IgD-negative memory B cell (primary cell): Measurements from ENCODE around the gene ACBD3. TPM values are rescaled to one million over a fixed set of nuclear protein-coding genes. Genes with fewer than 3 reads are reported as not detected.

Source experiments
- H3K27ac Mint-ChIP-seq, 3 donors: one replicate each; pipeline ENCODE4 v1.8.0; 2020 to 2022; ENCODE audit warnings: mild to moderate bottlenecking in 3 of 3, mixed read lengths in 3 of 3, moderate library complexity in 1 of 3
- H3K27me3 Mint-ChIP-seq: one replicate; pipeline ENCODE4 v1.8.0; 2021; ENCODE audit warnings: mixed read lengths
- H3K36me3 Mint-ChIP-seq: one replicate; pipeline ENCODE4 v1.8.0; 2020; ENCODE audit warnings: mild to moderate bottlenecking, mixed read lengths
- H3K4me1 Mint-ChIP-seq, 3 donors: one replicate each; pipeline ENCODE4 v1.8.0; 2020 to 2022; ENCODE audit warnings: mixed read lengths in 3 of 3, mild to moderate bottlenecking in 1 of 3
- H3K4me3 Mint-ChIP-seq, 4 donors: one replicate each; pipeline ENCODE4 v1.8.0; 2020 to 2022; ENCODE audit warnings: mild to moderate bottlenecking in 4 of 4, mixed read lengths in 4 of 4, moderate library complexity in 3 of 4
- H3K9me3 Mint-ChIP-seq, 3 donors: one replicate each; pipeline ENCODE4 v1.8.0; 2020 to 2021; ENCODE audit warnings: mixed read lengths in 3 of 3, mild to moderate bottlenecking in 1 of 3
- polyA plus RNA-seq: library from polyadenylated mRNA; unstranded; fragments of 300-500 nt; fragmentation: Illumina TruSeq; gene quantifications from one replicate; pipeline ENCODE4 v1.2.3, GENCODE V29; 2021

Gene ACBD3
- polyA plus RNA-seq, 1 donor from 2014 or later, result 41.3 TPM

- no peaks in the 10 kb centered on the region for H3K9me3 Mint-ChIP-seq
- no peak overlapping the region for H3K4me3 Mint-ChIP-seq
- peaks cover 33 to 43% (median 42%) of the 10 kb centered on the region in 3 donors for H3K4me1 Mint-ChIP-seq
- H3K27me3 Mint-ChIP-seq, result no peaks in the 10 kb centered on the region
- H3K36me3 Mint-ChIP-seq, result peaks cover 10% of the 10 kb centered on the region
- no peak overlapping the region for H3K27ac Mint-ChIP-seq
Measured at GRCh38 chr1:226176870-226177269, 9.7 kb downstream of the ACBD3 start.

DNA sequence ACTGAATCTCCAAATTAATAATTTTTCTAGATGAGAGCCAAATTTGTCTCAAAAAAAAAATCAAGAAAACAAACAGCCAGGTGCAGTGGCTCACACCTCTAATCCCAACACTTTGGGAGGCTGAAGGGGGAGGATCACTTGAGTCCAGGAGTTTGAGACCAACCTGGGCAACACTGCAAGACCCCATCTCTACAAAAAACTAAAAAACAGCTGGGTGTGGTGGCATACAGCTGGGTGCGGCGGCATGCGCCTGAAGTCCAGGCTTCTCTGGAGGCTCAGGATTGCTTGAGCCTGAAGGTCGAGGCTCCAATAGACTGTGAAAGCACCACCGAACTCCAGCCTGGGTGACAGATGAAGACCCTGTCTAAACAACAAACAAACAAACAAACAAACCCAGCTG, 14.0 kb downstream of the ACBD3 start:
- peak overlapping the region in 1 of 4 donors; percentile 28 for H3K4me3 Mint-ChIP-seq
- H3K27me3 Mint-ChIP-seq, result no peaks in the 10 kb centered on the region
- peaks cover 23 to 37% (median 25%) of the 10 kb centered on the region in 3 donors for H3K4me1 Mint-ChIP-seq
- peaks cover 11% of the 10 kb centered on the region for H3K36me3 Mint-ChIP-seq
- H3K9me3 Mint-ChIP-seq, result no peaks in the 10 kb centered on the region
- peak overlapping the region in 1 of 3 donors; percentile 62 for H3K27ac Mint-ChIP-seq

DNA sequence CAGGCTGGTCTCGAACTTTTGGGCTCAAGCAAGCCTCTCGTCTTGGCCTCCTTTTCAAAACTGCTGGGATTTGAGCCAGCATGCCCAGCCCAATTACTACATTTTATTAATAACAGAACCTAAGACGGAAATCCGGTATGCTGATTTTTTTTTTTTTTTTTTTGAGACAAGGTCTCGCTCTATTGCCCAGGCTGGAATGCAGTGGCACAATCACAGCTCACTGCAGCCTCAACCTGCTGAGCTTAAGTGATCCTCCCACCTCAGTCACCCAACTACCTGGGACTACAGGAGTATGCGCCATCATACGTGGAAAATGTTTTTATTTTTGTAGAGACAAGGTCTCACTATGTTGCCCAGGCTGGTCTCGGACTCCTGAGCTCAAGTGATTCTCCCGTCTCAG, 20.2 kb downstream of the ACBD3 start:
- Mint-ChIP-seq H3K9me3 (no peaks in the 10 kb centered on the region), H3K27ac (no peak overlapping the region), H3K36me3 (peaks cover 7% of the 10 kb centered on the region), H3K4me1 (peaks cover 20 to 32% (median 26%) of the 10 kb centered on the region in 3 donors), H3K27me3 (no peaks in the 10 kb centered on the region), H3K4me3 (no peak overlapping the region)

- Mint-ChIP-seq H3K9me3 (no peaks in the 10 kb centered on the region), H3K4me1 (peaks cover 34 to 44% (median 41%) of the 10 kb centered on the region in 3 donors), H3K27me3 (no peaks in the 10 kb centered on the region), H3K4me3 (no peak overlapping the region), H3K27ac (peak overlapping the region in 2 of 3 donors; percentile 80 to 82), H3K36me3 (peaks cover 15% of the 10 kb centered on the region)
Measured at GRCh38 chr1:226164154-226164553, 22.4 kb downstream of the ACBD3 start.

DNA sequence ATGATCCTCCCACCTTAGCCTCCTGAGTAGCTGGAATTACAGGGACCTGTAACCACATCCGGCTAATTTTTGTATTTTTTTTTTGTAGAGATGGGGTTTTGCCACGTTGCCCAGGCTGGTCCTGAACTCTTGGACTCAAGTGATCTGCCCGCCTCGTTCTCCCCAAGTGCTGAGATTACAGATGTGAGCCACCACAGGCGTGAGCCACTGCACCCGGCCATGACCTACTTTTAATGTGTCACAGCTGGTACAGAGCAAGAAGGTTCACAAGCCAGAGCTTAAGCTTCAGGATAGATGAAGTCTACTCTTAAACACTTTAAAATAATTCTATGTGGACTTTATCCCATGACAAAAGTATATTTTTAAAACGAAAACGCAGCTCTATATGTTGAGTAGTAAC, 23.6 kb downstream of the ACBD3 start:
- peaks cover 16% of the 10 kb centered on the region for H3K36me3 Mint-ChIP-seq
- H3K4me3 Mint-ChIP-seq, result no peak overlapping the region
- H3K27ac Mint-ChIP-seq, result no peak overlapping the region
- H3K4me1 Mint-ChIP-seq, result peaks cover 36 to 48% (median 43%) of the 10 kb centered on the region in 3 donors
- no peaks in the 10 kb centered on the region for H3K27me3 Mint-ChIP-seq
- H3K9me3 Mint-ChIP-seq, result no peaks in the 10 kb centered on the region

- H3K27me3 Mint-ChIP-seq, result no peaks in the 10 kb centered on the region
- H3K4me3 Mint-ChIP-seq, result no peak overlapping the region
- peak overlapping the region; percentile 23 to 85 (median 33) for H3K27ac Mint-ChIP-seq
- no peaks in the 10 kb centered on the region for H3K9me3 Mint-ChIP-seq
- H3K4me1 Mint-ChIP-seq, result peaks cover 43 to 54% (median 50%) of the 10 kb centered on the region in 3 donors
- peaks cover 20% of the 10 kb centered on the region for H3K36me3 Mint-ChIP-seq
Measured at GRCh38 chr1:226158983-226159382, 27.6 kb downstream of the ACBD3 start.

- no peaks in the 10 kb centered on the region for H3K9me3 Mint-ChIP-seq
- H3K4me1 Mint-ChIP-seq, result peaks cover 44 to 54% (median 50%) of the 10 kb centered on the region in 3 donors
- H3K27ac Mint-ChIP-seq, result peak overlapping the region; percentile 33 to 85 (median 69)
- peaks cover 20% of the 10 kb centered on the region for H3K36me3 Mint-ChIP-seq
- no peaks in the 10 kb centered on the region for H3K27me3 Mint-ChIP-seq
- peak overlapping the region in 2 of 4 donors; percentile 72 to 86 for H3K4me3 Mint-ChIP-seq
Measured at GRCh38 chr1:226158457-226158856, 28.1 kb downstream of the ACBD3 start.

DNA sequence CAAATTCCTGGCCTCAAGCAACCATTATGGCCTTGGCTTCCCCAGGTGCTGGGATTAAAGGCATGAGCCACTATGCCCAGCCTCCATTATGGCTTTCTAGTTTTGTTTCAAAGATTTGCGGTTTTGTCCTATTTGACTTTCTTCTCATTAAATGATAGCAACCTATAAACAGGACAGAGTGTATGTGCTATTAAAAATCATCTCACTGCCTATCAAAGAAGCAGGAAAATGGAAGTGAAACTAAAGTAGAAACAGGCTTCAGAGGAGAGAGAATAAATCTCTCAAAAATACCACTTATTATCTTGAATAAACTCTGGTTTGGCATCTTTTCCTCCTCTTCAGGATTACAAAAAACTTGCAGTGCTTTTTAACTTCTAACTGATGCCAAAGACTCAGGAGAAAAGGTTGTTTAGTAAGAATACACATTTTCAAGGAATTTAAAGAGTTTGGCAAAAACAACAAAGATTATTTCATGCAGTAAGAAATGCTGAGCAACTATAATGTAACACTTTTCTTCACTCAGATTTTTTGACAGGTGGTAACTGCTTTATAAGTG, 28.7 kb downstream of the ACBD3 start:
- H3K27me3 Mint-ChIP-seq, result no peaks in the 10 kb centered on the region
- H3K4me3 Mint-ChIP-seq, result peak overlapping the region in 3 of 4 donors; percentile 15 to 86 (median 72)
- H3K4me1 Mint-ChIP-seq, result peaks cover 47 to 56% (median 50%) of the 10 kb centered on the region in 3 donors
- no peaks in the 10 kb centered on the region for H3K9me3 Mint-ChIP-seq
- H3K36me3 Mint-ChIP-seq, result peaks cover 20% of the 10 kb centered on the region
- peak overlapping the region; percentile 46 to 85 (median 69) for H3K27ac Mint-ChIP-seq

GRCh38 chr1:226154593-226154992, 31.9 kb downstream of the ACBD3 start:
- no peaks in the 10 kb centered on the region for H3K27me3 Mint-ChIP-seq
- no peaks in the 10 kb centered on the region for H3K9me3 Mint-ChIP-seq
- no peak overlapping the region for H3K27ac Mint-ChIP-seq
- H3K4me1 Mint-ChIP-seq, result peaks cover 30 to 37% (median 32%) of the 10 kb centered on the region in 3 donors
- peak overlapping the region in 1 of 4 donors; percentile 8 for H3K4me3 Mint-ChIP-seq
- H3K36me3 Mint-ChIP-seq, result peaks cover 8% of the 10 kb centered on the region

DNA sequence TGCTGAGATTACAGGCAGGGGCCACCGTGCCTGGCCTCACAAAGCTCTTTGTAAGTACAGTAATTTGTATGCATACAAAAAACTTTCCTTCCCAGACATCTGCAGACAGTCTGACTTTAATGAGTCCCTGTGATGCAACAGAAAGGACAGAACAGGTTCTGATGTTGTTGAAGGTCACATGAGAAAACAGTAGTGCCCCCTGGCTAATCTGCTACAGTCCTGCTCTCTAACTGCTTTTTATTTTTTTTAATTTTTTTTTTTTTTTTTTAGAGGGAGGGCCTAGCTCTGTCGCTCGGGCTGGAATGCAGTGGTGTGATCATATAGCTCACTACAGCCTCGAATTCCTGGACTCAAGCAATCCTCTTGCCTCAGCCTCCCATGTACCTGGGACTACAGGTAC, 36.7 kb downstream of the ACBD3 start:
- Mint-ChIP-seq H3K4me3 (no peak overlapping the region), H3K4me1 (peaks cover 20 to 25% (median 21%) of the 10 kb centered on the region in 3 donors), H3K27me3 (no peaks in the 10 kb centered on the region), H3K27ac (peak overlapping the region in 1 of 3 donors; percentile 16), H3K9me3 (no peaks in the 10 kb centered on the region), H3K36me3 (peaks cover 9% of the 10 kb centered on the region)

- H3K9me3 Mint-ChIP-seq, result no peaks in the 10 kb centered on the region
- H3K27ac Mint-ChIP-seq, result peak overlapping the region in 2 of 3 donors; percentile 70 to 93
- no peaks in the 10 kb centered on the region for H3K27me3 Mint-ChIP-seq
Measured at GRCh38 chr1:226148121-226148648, 38.4 kb downstream of the ACBD3 start.

GRCh38 chr1:226144045-226144444, 42.5 kb downstream of the ACBD3 start:
- Mint-ChIP-seq H3K27ac (no peak overlapping the region), H3K4me1 (peaks cover 11 to 17% (median 14%) of the 10 kb centered on the region in 3 donors), H3K4me3 (no peak overlapping the region), H3K9me3 (no peaks in the 10 kb centered on the region), H3K27me3 (no peaks in the 10 kb centered on the region), H3K36me3 (peaks cover 16% of the 10 kb centered on the region)

More at GRCh38 chr1:226148121-226148648, 38.4 kb downstream of the ACBD3 start:
- H3K36me3 Mint-ChIP-seq, result peaks cover 13% of the 10 kb centered on the region
- H3K4me1 Mint-ChIP-seq, result peaks cover 14 to 18% (median 15%) of the 10 kb centered on the region in 3 donors
- peak overlapping the region in 1 of 4 donors; percentile 28 for H3K4me3 Mint-ChIP-seq

GRCh38 chr1:226135709-226136108, 50.8 kb downstream of the ACBD3 start:
- H3K4me3 Mint-ChIP-seq, result no peak overlapping the region
- H3K27me3 Mint-ChIP-seq, result no peaks in the 10 kb centered on the region
- H3K4me1 Mint-ChIP-seq, result peaks cover 28 to 39% (median 37%) of the 10 kb centered on the region in 3 donors
- H3K27ac Mint-ChIP-seq, result peak overlapping the region in 2 of 3 donors; percentile 23 to 40
- no peaks in the 10 kb centered on the region for H3K9me3 Mint-ChIP-seq
- peaks cover 2% of the 10 kb centered on the region for H3K36me3 Mint-ChIP-seq

DNA sequence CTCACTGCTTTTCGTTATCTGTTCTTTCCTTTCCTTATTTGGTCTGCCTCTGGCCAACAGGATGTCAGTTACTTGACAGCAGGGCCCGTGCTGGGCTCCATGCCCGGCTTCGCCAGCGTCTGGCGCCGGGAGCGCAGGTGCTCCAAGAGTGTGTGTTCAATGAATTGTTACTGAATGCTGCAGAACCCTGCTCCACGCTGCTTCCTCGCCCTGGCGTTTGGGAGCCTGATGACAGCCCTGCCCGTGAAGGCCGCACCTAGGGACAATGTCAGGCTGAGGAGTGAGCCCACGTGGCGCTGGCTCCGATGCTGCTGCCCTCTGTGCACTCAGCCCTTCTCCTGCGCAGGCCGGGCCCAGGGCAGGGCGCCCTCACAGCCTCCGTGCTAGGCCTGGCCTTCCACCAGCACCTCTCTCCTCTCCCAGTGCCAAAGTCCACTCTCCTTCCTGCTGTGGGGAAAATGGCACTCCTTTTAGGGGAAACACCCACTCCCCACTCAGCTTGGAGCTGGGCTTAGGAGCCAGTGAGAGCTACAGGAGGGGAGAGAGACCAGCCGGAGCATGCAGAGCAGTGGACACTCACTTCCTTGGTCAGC, 51.4 kb downstream of the ACBD3 start:
- Mint-ChIP-seq H3K4me1 (peaks cover 32 to 43% (median 41%) of the 10 kb centered on the region in 3 donors), H3K9me3 (no peaks in the 10 kb centered on the region), H3K36me3 (peaks cover 2% of the 10 kb centered on the region), H3K27me3 (no peaks in the 10 kb centered on the region), H3K27ac (peak overlapping the region; percentile 23 to 77 (median 35)), H3K4me3 (peak overlapping the region in 1 of 4 donors; percentile 73)
